ENCODE data around the gene HOXD11.

The HOXD11 gene

GRCh38 chr2:176103742-176104315 lies 3.3 kb upstream of the HOXD11 start:
- H3K4me3 ChIP-seq (ENCODE audit: control insufficient read depth, low read depth, low read length): peak overlapping the region; percentile 91
- TF ChIP-seq CTCF (IDR thresholded peaks at IDR 0.05; ENCODE audit: control insufficient read depth, insufficient read depth, low read depth, low read length, missing control alignments): no peak
- no peak for DNase-seq (ENCODE audit: low read depth)

- no peak for TF ChIP-seq CTCF (IDR thresholded peaks at IDR 0.05; ENCODE audit: control insufficient read depth, insufficient read depth, low read depth, low read length, missing control alignments)
- H3K4me3 ChIP-seq (ENCODE audit: control insufficient read depth, low read depth, low read length): peak overlapping the region; percentile 91
- peak; percentile 78 for DNase-seq (ENCODE audit: low read depth)
Measured at GRCh38 chr2:176104316-176105077, 2.6 kb upstream of the HOXD11 start.

- DNase-seq (ENCODE audit: low read depth): no peak
- H3K4me3 ChIP-seq (ENCODE audit: control insufficient read depth, low read depth, low read length): peak overlapping the region; percentile 91
- TF ChIP-seq CTCF (IDR thresholded peaks at IDR 0.05; ENCODE audit: control insufficient read depth, insufficient read depth, low read depth, low read length, missing control alignments): no peak
Measured at GRCh38 chr2:176105078-176105729, 1.9 kb upstream of the HOXD11 start.

GRCh38 chr2:176105730-176106580 lies 1.1 kb upstream of the HOXD11 start:
- TF ChIP-seq CTCF (IDR thresholded peaks at IDR 0.05; ENCODE audit: control insufficient read depth, insufficient read depth, low read depth, low read length, missing control alignments): no peak
- peak overlapping the region; percentile 91 for H3K4me3 ChIP-seq (ENCODE audit: control insufficient read depth, low read depth, low read length)
- DNase-seq (ENCODE audit: low read depth): no peak

- no peak for TF ChIP-seq CTCF (IDR thresholded peaks at IDR 0.05; ENCODE audit: control insufficient read depth, insufficient read depth, low read depth, low read length, missing control alignments)
- DNase-seq (ENCODE audit: low read depth): no peak
- peak overlapping the region; percentile 24 for H3K4me3 ChIP-seq (ENCODE audit: control insufficient read depth, low read depth, low read length)
Measured at GRCh38 chr2:176107731-176108181, 676 bp downstream of the HOXD11 start.
